ENCODE results near the gene DUSP6.

Gene DUSP6

GRCh38 chr12:89373763-89374572, 21.7 kb upstream of the DUSP6 start:
- no peak for DNase-seq (ENCODE audit: low spot score)

- DNase-seq (ENCODE audit: low spot score), result no peak
Observed at GRCh38 chr12:89372584-89373370, 20.5 kb upstream of the DUSP6 start.

- no peak for DNase-seq (ENCODE audit: low spot score)
Observed at GRCh38 chr12:89370850-89371249, 18.5 kb upstream of the DUSP6 start.

- no peak for DNase-seq (ENCODE audit: low spot score)
Observed at GRCh38 chr12:89370421-89370831, 18.1 kb upstream of the DUSP6 start.

GRCh38 chr12:89369166-89369565, 16.9 kb upstream of the DUSP6 start:
- no peak for DNase-seq (ENCODE audit: low spot score)

- DNase-seq (ENCODE audit: low spot score), result no peak
Observed at GRCh38 chr12:89368391-89368790, 16.1 kb upstream of the DUSP6 start.

- DNase-seq (ENCODE audit: low spot score), result no peak
Observed at GRCh38 chr12:89366676-89367364, 14.5 kb upstream of the DUSP6 start.

GRCh38 chr12:89364631-89365030, 12.3 kb upstream of the DUSP6 start:
- DNase-seq (ENCODE audit: low spot score), result no peak

GRCh38 chr12:89364058-89364457, 11.8 kb upstream of the DUSP6 start:
- DNase-seq (ENCODE audit: low spot score), result no peak

GRCh38 chr12:89363582-89363981, 11.3 kb upstream of the DUSP6 start:
- no peak for DNase-seq (ENCODE audit: low spot score)

- no peak for DNase-seq (ENCODE audit: low spot score)
Observed at GRCh38 chr12:89363084-89363483, 10.8 kb upstream of the DUSP6 start.

GRCh38 chr12:89359615-89360014, 7.3 kb upstream of the DUSP6 start:
- DNase-seq (ENCODE audit: low spot score), result no peak

GRCh38 chr12:89358805-89359204, 6.5 kb upstream of the DUSP6 start:
- no peak for DNase-seq (ENCODE audit: low spot score)

- no peak for DNase-seq (ENCODE audit: low spot score)
Observed at GRCh38 chr12:89357297-89357730, 5.0 kb upstream of the DUSP6 start.

GRCh38 chr12:89356069-89356665, 3.9 kb upstream of the DUSP6 start:
- no peak for DNase-seq (ENCODE audit: low spot score)

- DNase-seq (ENCODE audit: low spot score), result no peak
Observed at GRCh38 chr12:89355243-89356068, 3.2 kb upstream of the DUSP6 start.

- DNase-seq (ENCODE audit: low spot score), result no peak
Observed at GRCh38 chr12:89354612-89355067, 2.3 kb upstream of the DUSP6 start.

- peak; percentile 87 for DNase-seq (ENCODE audit: low spot score)
Observed at GRCh38 chr12:89353823-89354611, 1.7 kb upstream of the DUSP6 start.

- peak; percentile 85 for DNase-seq (ENCODE audit: low spot score)
Observed at GRCh38 chr12:89353188-89353822, 1.0 kb upstream of the DUSP6 start.

GRCh38 chr12:89352242-89352491, 134 bp downstream of the DUSP6 start:
- DNase-seq (ENCODE audit: low spot score), result no peak
